C4-2B (cell line): ENCODE measurements around the gene NCAPD3.
"Not testable (repeated sequence)": the region's sequence is repeated elsewhere in the genome, so short reads cannot be mapped to it uniquely, and the experiment has no call there.

Source experiments
- CTCF ChIP-seq: fragments of 450-650 bp; conservative IDR thresholded peaks from 2 replicates; pipeline ENCODE4 v1.5.1; 2017; ENCODE audit warnings: mild to moderate bottlenecking
- ZFX ChIP-seq: fragments of 450-650 bp; IDR thresholded peaks from 2 replicates; pipeline ENCODE4 v1.6.1; 2017

- not testable (repeated sequence) for TF ChIP-seq CTCF, ZFX
These were observed 110.0 kb downstream of the NCAPD3 start for GRCh38 chr11:134113787-134114186.
